Bronchial epithelial cell (primary cell): ENCODE measurements around the gene ABCA4. TPM values are rescaled to one million over a fixed set of nuclear protein-coding genes. Genes with fewer than 3 reads are reported as not detected.
A peak's percentile ranks its signal among the peaks of the same experiment; 100 is the strongest.

ENCODE experiments used
- DNase-seq: peaks from one replicate; pipeline ENCODE4 v3.0.0-alpha.2; 2010; ENCODE audit warnings: low read depth
- FAIRE-seq: peaks from 2 replicates; lab custom pipeline; 2011; peaks lifted over from hg19 to GRCh38; lab: Jason Lieb, UNC
- H3K27me3 ChIP-seq: 2 replicates; pipeline ENCODE4 v1.5.1; 2011; ENCODE audit warnings: low read length; ENCODE audit not compliant: control insufficient read depth, insufficient read depth
- H3K36me3 ChIP-seq: 2 replicates; pipeline ENCODE4 v1.5.1; 2011; ENCODE audit warnings: low read length; ENCODE audit not compliant: control insufficient read depth, insufficient read depth
- H3K4me3 ChIP-seq: 2 replicates; pipeline ENCODE4 v1.5.1; 2011; ENCODE audit warnings: mild to moderate bottlenecking, low read depth, low read length, control low read depth
- CTCF ChIP-seq: IDR thresholded peaks from 2 replicates; pipeline ENCODE4 v1.5.1; 2011; ENCODE audit warnings: mild to moderate bottlenecking, moderate library complexity, low read length, control low read depth, inconsistent platforms; ENCODE audit not compliant: insufficient read depth, severe bottlenecking
- total RNA-seq: library from RNA; depleted of rRNA; stranded (reverse); fragments of >200 nt; gene quantifications from 2 replicates; pipeline ENCODE4 v1.2.1, GENCODE V29; 2014

ABCA4 gene
- total RNA-seq, 1 donor from 2014 or later = under 0.01 TPM

- FAIRE-seq = no peak
- no peak overlapping the region for H3K4me3 ChIP-seq
- H3K36me3 ChIP-seq = no peaks in the 10 kb centered on the region
- TF ChIP-seq CTCF = no peak
- DNase-seq = no peak
- no peaks in the 10 kb centered on the region for H3K27me3 ChIP-seq
Observed at GRCh38 chr1:94143809-94144176, 22.8 kb upstream of the ABCA4 start.

GRCh38 chr1:94143173-94143808, 22.3 kb upstream of the ABCA4 start:
- H3K36me3 ChIP-seq = no peaks in the 10 kb centered on the region
- H3K4me3 ChIP-seq = no peak overlapping the region
- DNase-seq (no peak), FAIRE-seq (no peak)
- H3K27me3 ChIP-seq = no peaks in the 10 kb centered on the region
- no peak for TF ChIP-seq CTCF

GRCh38 chr1:94142583-94142982, 21.6 kb upstream of the ABCA4 start:
- no peak for FAIRE-seq

GRCh38 chr1:94142022-94142421, 21.1 kb upstream of the ABCA4 start:
- H3K4me3 ChIP-seq = no peak overlapping the region
- no peak for TF ChIP-seq CTCF
- DNase-seq (peak; percentile 74), FAIRE-seq (no peak)
- no peaks in the 10 kb centered on the region for H3K36me3 ChIP-seq
- H3K27me3 ChIP-seq = no peaks in the 10 kb centered on the region

More at GRCh38 chr1:94142583-94142982, 21.6 kb upstream of the ABCA4 start:
- H3K27me3 ChIP-seq = no peaks in the 10 kb centered on the region
- H3K4me3 ChIP-seq = no peak overlapping the region
- no peaks in the 10 kb centered on the region for H3K36me3 ChIP-seq
- TF ChIP-seq CTCF = no peak
- no peak for DNase-seq

GRCh38 chr1:94132111-94132510, 11.2 kb upstream of the ABCA4 start:
- Histone ChIP-seq H3K36me3 (no peaks in the 10 kb centered on the region), H3K4me3 (no peak overlapping the region), H3K27me3 (no peaks in the 10 kb centered on the region)
- no peak for DNase-seq
- TF ChIP-seq CTCF = no peak
- no peak for FAIRE-seq
